Sigmoid colon (tissue), 7 donors: ENCODE data around the gene APOBEC3F. TPM values are rescaled to one million over a fixed set of nuclear protein-coding genes. Genes with fewer than 3 reads are reported as not detected.

ENCODE experiments used
- DNase-seq: peaks from one replicate; pipeline ENCODE4 v3.0.0-alpha.2; 2019
- H3K27ac ChIP-seq, 4 donors: fragments of 200-600 bp; sonication (generic); one replicate each; pipeline ENCODE4 v1.5.1; 2016 to 2019; ENCODE audit warnings: mild to moderate bottlenecking in 1 of 4
- H3K27me3 ChIP-seq, 3 donors: fragments of 200-600 bp; sonication (generic); one replicate each; pipeline ENCODE4 v1.5.1; 2019; ENCODE audit warnings: mild to moderate bottlenecking in 1 of 3
- H3K36me3 ChIP-seq, 4 donors: fragments of 200-600 bp; sonication (generic); one replicate each; pipeline ENCODE4 v1.5.1; 2016 to 2019
- H3K4me1 ChIP-seq, 4 donors: fragments of 200-600 bp; sonication (generic); one replicate each; pipeline ENCODE4 v1.5.1; 2017 to 2019
- H3K4me3 ChIP-seq, 4 donors: fragments of 200-600 bp; sonication (generic); one replicate each; pipeline ENCODE4 v1.5.1; 2017 to 2019; ENCODE audit warnings: mild to moderate bottlenecking in 2 of 4, moderate library complexity in 1 of 4
- H3K9me3 ChIP-seq, 4 donors: fragments of 200-600 bp in 3 of 4; sonication (generic) in 3 of 4; one replicate each; pipeline versions ENCODE4 v1.5.1 to v1.6.1; 2013 to 2019
- CTCF ChIP-seq, 4 experiments: fragments of 450-650 bp in 3 of 4; fragments of 200-600 bp in 1 of 4; IDR thresholded peaks; one replicate each; pipeline ENCODE4 v1.5.1; 2016 to 2019; ENCODE audit warnings: antibody characterized with exemption in 4 of 4, mild to moderate bottlenecking in 3 of 4, moderate library complexity in 2 of 4
- EP300 ChIP-seq, 4 donors: sonication (generic); formaldehyde crosslinking; IDR thresholded peaks; one replicate each; pipeline ENCODE4 v1.6.1; 2017; ENCODE audit warnings: antibody characterized with exemption in 4 of 4
- POLR2A ChIP-seq, 2 donors: fragments of 450-650 bp; IDR thresholded peaks; one replicate each; pipeline ENCODE4 v1.6.1; 2016; ENCODE audit warnings: antibody characterized with exemption in 2 of 2, mild to moderate bottlenecking in 2 of 2, moderate library complexity in 2 of 2
- POLR2AphosphoS5 ChIP-seq, 4 donors: sonication (generic); formaldehyde crosslinking; IDR thresholded peaks; one replicate each; pipeline ENCODE4 v1.6.1; 2017; ENCODE audit warnings: antibody characterized with exemption in 4 of 4
- WGBS, 2 donors: extraction: QIAGEN DNeasy Blood & Tissue Kit; methylation state at CpG; one replicate each; pipeline ENCODE4 v1.1.7; 2013; 5-methylcytosine and 5-hydroxymethylcytosine counted together
- intact Hi-C: fragments of 100-400 bp; cut with DNase I; formaldehyde crosslinking; loops from one replicate; pipeline ENCODE4 v1.15.1; 2023
- polyA plus RNA-seq, 3 donors: library from polyadenylated mRNA; stranded (reverse); fragments of 200-250 nt; gene quantifications; one replicate each; pipeline ENCODE4 v1.2.3, GENCODE V29; 2013
- small RNA-seq, 3 donors: library from RNA; depleted of rRNA; stranded (forward); fragments of <200 nt; gene quantifications; one replicate each; pipeline ENCODE3, GENCODE V24; 2016
- total RNA-seq, 4 donors: library from RNA; depleted of rRNA; stranded (reverse); fragments of >200 nt; gene quantifications; one replicate each; pipeline ENCODE4 v1.1.0, GENCODE V29; 2016
- donor health status: healthy with polysubstance abuse.
- donor health status: Bipolar disorder and iron deficiency.
- donor health status: healthy.

The APOBEC3F gene
- total and polyA plus RNA-seq, 7 donors = 1.2 to 10.2 (median 4.6) TPM

DNA sequence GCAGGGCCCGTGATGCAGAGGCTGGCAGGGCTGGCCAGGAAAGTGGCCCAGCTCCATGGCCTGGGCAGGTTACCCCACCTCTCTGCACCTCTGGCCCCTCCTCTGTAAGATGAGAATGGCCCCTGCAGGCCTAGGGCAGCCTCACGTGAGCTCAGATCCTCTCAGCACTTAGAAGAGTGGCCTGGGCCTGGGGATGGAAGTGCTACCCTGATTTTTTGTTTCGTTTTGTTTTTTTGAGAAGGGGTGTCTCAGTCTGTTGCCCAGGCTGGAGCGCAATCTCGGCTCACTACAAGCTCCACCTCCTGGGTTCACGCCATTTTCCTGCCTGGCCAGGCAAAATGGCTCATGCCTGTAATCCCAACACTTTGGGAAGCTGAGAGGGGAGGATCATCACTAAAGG lies 57.4 kb downstream of the APOBEC3F start:
- DNase-seq = peak; percentile 37
- H3K36me3 ChIP-seq = no peaks in the 10 kb centered on the region
- no peaks in the 10 kb centered on the region for H3K4me1 ChIP-seq
- peaks cover 0 to 3% (median 0%) of the 10 kb centered on the region in 3 donors for H3K27me3 ChIP-seq
- intact Hi-C loops = no loop called here
- H3K4me3 ChIP-seq = no peak overlapping the region
- TF ChIP-seq EP300 (IDR thresholded peaks at IDR 0.05) = no peak
- no peak for TF ChIP-seq CTCF (IDR thresholded peaks at IDR 0.05)
- TF ChIP-seq POLR2A (IDR thresholded peaks at IDR 0.05) = no peak
- no peak for TF ChIP-seq POLR2AphosphoS5 (IDR thresholded peaks at IDR 0.05)
- no peak overlapping the region for H3K27ac ChIP-seq
- H3K9me3 ChIP-seq = no peaks in the 10 kb centered on the region
- WGBS, 2 donors = 68 to 83% methylated on average over 6 of the region's 6 CpGs

DNA sequence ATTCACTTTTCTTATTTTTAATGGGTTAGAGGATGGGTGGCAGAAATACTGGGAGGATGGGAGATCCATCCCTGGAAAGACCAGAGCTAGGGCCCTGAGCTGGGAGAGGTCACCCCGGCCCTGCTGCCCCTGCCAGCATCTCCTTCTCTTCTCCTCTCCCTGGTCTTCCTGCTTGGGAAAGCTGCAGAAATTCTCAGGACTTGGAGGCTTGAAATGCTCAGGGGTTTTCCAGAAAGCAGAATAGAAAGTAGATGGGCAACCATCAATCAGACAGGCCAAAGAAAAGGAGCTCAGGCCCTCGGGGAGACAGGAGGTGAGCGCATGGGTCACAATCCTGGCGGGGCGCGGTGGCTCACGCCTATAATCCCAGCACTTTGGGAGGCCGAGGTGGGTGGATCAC lies 57.9 kb downstream of the APOBEC3F start:
- no peak overlapping the region for H3K27ac ChIP-seq
- H3K27me3 ChIP-seq = peaks cover 0 to 3% (median 0%) of the 10 kb centered on the region in 3 donors
- intact Hi-C loops = no loop called here
- DNase-seq = no peak
- no peak for TF ChIP-seq EP300 (IDR thresholded peaks at IDR 0.05)
- no peak for TF ChIP-seq POLR2A (IDR thresholded peaks at IDR 0.05)
- no peak for TF ChIP-seq CTCF (IDR thresholded peaks at IDR 0.05)
- no peak for TF ChIP-seq POLR2AphosphoS5 (IDR thresholded peaks at IDR 0.05)
- no peaks in the 10 kb centered on the region for H3K9me3 ChIP-seq
- no peak overlapping the region for H3K4me3 ChIP-seq
- 70 to 78% methylated on average over 8 of the region's 8 CpGs for WGBS, 2 donors
- H3K36me3 ChIP-seq = no peaks in the 10 kb centered on the region
- no peaks in the 10 kb centered on the region for H3K4me1 ChIP-seq

GRCh38 chr22:39101226-39101625 lies 60.6 kb downstream of the APOBEC3F start:
- no peak overlapping the region for H3K27ac ChIP-seq
- no peaks in the 10 kb centered on the region for H3K9me3 ChIP-seq
- no peaks in the 10 kb centered on the region for H3K36me3 ChIP-seq
- no peak overlapping the region for H3K4me3 ChIP-seq
- WGBS, 2 donors = 73 to 84% methylated on average over 13 of the region's 13 CpGs
- DNase-seq = no peak
- peaks cover 0 to 3% (median 0%) of the 10 kb centered on the region in 3 donors for H3K27me3 ChIP-seq
- no peaks in the 10 kb centered on the region for H3K4me1 ChIP-seq
- TF ChIP-seq EP300 (IDR thresholded peaks at IDR 0.05) = no peak
- no peak for TF ChIP-seq CTCF (IDR thresholded peaks at IDR 0.05)
- TF ChIP-seq POLR2AphosphoS5 (IDR thresholded peaks at IDR 0.05) = no peak
- no peak for TF ChIP-seq POLR2A (IDR thresholded peaks at IDR 0.05)
- intact Hi-C loops = no loop called here

- H3K4me3 ChIP-seq = no peak overlapping the region
- no peak for DNase-seq
- TF ChIP-seq EP300 (IDR thresholded peaks at IDR 0.05) = no peak
- TF ChIP-seq POLR2AphosphoS5 (IDR thresholded peaks at IDR 0.05) = no peak
- TF ChIP-seq CTCF (IDR thresholded peaks at IDR 0.05) = no peak
- no peak for TF ChIP-seq POLR2A (IDR thresholded peaks at IDR 0.05)
- H3K9me3 ChIP-seq = no peaks in the 10 kb centered on the region
- WGBS, 2 donors = 82 to 85% methylated on average over 2 of the region's 2 CpGs
- H3K36me3 ChIP-seq = no peaks in the 10 kb centered on the region
- no peak overlapping the region for H3K27ac ChIP-seq
- H3K27me3 ChIP-seq = peaks cover 0 to 3% (median 0%) of the 10 kb centered on the region in 3 donors
- intact Hi-C loops = no loop called here
- H3K4me1 ChIP-seq = no peaks in the 10 kb centered on the region
Measured at GRCh38 chr22:39103431-39103830, 62.8 kb downstream of the APOBEC3F start.

Small RNA genes lying within 50 kb of the gene (small RNA-seq; reads per million reads assigned to genes)
- gene AL022318.2 = 0 reads per million in 3 donors

Other genes starting within 250 kb of the APOBEC3F start
- 10 to 100 TPM in 3 of 4 donors, 1 to 10 TPM in 1; 7.9 to 15.0 (median 11.5) TPM for gene DNAL4, start 246.7 kb upstream of the APOBEC3F start, total RNA-seq
- gene DNAL4, start 246.7 kb upstream of the APOBEC3F start, polyA plus RNA-seq = 10 to 100 TPM; 18.7 to 25.8 (median 23.8) TPM
- 10 to 100 TPM in 1 of 4 donors, 1 to 10 TPM in 3; 3.9 to 14.4 (median 5.3) TPM for gene NPTXR, start 196.8 kb upstream of the APOBEC3F start, total RNA-seq
- 1 to 10 TPM in 1 of 3 donors, under 1 TPM in 1, not detected in 1; under 0.01 to 2.9 TPM for gene NPTXR, start 196.8 kb upstream of the APOBEC3F start, polyA plus RNA-seq
- 10 to 100 TPM; 47.2 to 90.6 (median 59.3) TPM for gene CBX6, start 168.6 kb upstream of the APOBEC3F start, total RNA-seq
- 10 to 100 TPM in 1 of 3 donors, 1 to 10 TPM in 2; 4.2 to 23.8 (median 5.1) TPM for gene CBX6, start 168.6 kb upstream of the APOBEC3F start, polyA plus RNA-seq
- gene APOBEC3A, start 83.3 kb upstream of the APOBEC3F start, total RNA-seq = under 1 TPM in 1 of 4 donors, not detected in 3; 0.36 TPM
- gene APOBEC3A, start 83.3 kb upstream of the APOBEC3F start, polyA plus RNA-seq = 10 to 100 TPM in 1 of 3 donors, 1 to 10 TPM in 1, under 1 TPM in 1; 0.60 to 67.3 (median 9.0) TPM
- gene APOBEC3B, start 58.5 kb upstream of the APOBEC3F start, total RNA-seq = 1 to 10 TPM in 1 of 4 donors, under 1 TPM in 1, not detected in 2; 0.71 to 3.1 TPM
- 10 to 100 TPM; 13.5 to 81.6 (median 17.4) TPM for gene APOBEC3B, start 58.5 kb upstream of the APOBEC3F start, polyA plus RNA-seq
- gene APOBEC3C, start 26.6 kb upstream of the APOBEC3F start, total RNA-seq = 10 to 100 TPM; 11.0 to 20.5 (median 15.3) TPM
- 10 to 100 TPM in 2 of 3 donors, 1 to 10 TPM in 1; 5.3 to 33.6 (median 12.0) TPM for gene APOBEC3C, start 26.6 kb upstream of the APOBEC3F start, polyA plus RNA-seq
- 1 to 10 TPM in 2 of 4 donors, under 1 TPM in 2; 0.66 to 2.1 (median 1.1) TPM for gene APOBEC3D, start 19.7 kb upstream of the APOBEC3F start, total RNA-seq
- 10 to 100 TPM in 1 of 3 donors, 1 to 10 TPM in 1, not detected in 1; 2.1 to 10.3 TPM for gene APOBEC3D, start 19.7 kb upstream of the APOBEC3F start, polyA plus RNA-seq
- 10 to 100 TPM; 11.0 to 17.9 (median 11.8) TPM for gene APOBEC3G, start 36.4 kb downstream of the APOBEC3F start, total RNA-seq
- gene APOBEC3G, start 36.4 kb downstream of the APOBEC3F start, polyA plus RNA-seq = 10 to 100 TPM in 1 of 3 donors, 1 to 10 TPM in 2; 3.0 to 21.4 (median 4.6) TPM
- not detected for gene APOBEC3H, start 56.4 kb downstream of the APOBEC3F start, total RNA-seq
- gene APOBEC3H, start 56.4 kb downstream of the APOBEC3F start, polyA plus RNA-seq = 1 to 10 TPM in 1 of 3 donors, not detected in 2; 1.5 TPM
- 100 to 1,000 TPM; 108 to 166 (median 125) TPM for gene CBX7, start 111.8 kb downstream of the APOBEC3F start, total RNA-seq
- 10 to 100 TPM; 10.9 to 39.0 (median 36.2) TPM for gene CBX7, start 111.8 kb downstream of the APOBEC3F start, polyA plus RNA-seq
- 1 to 10 TPM; 3.1 to 9.6 (median 7.4) TPM for gene PDGFB, start 204.1 kb downstream of the APOBEC3F start, total RNA-seq
- 1 to 10 TPM; 1.4 to 5.5 (median 2.4) TPM for gene PDGFB, start 204.1 kb downstream of the APOBEC3F start, polyA plus RNA-seq